K562 (cell line): ENCODE measurements around the gene TAX1BP1. TPM values are rescaled to one million over a fixed set of nuclear protein-coding genes. Genes with fewer than 3 reads are reported as not detected.
"Not testable (repeated sequence)": the region's sequence is repeated elsewhere in the genome, so short reads cannot be mapped to it uniquely, and the experiment has no call there.

ENCODE experiments used
- ATAC-seq: fragments of 200-7000 bp; cut with Tn5 transposase; 3 replicates; pipeline ENCODE4 v1.9.1; 2020; ENCODE audit warnings: moderate library complexity
- BruUV-seq: library from RNA; stranded (reverse); fragments of 400-500 nt; replicated peaks from 2 replicates; lab custom pipeline; 2021; lab: Mats Ljungman, UMichigan
- CTCF ChIA-PET: fragments of 300-600 bp; formaldehyde crosslinking; extraction: SDS; loops from one replicate; lab custom pipeline; 2021; ENCODE audit warnings: low intra/inter-chr PET ratio; lab: Yijun Ruan, JAX
- POLR2A ChIA-PET: fragments of 300-600, 350-650 bp; sonication (Branson Sonifier 250); formaldehyde crosslinking; extraction: SDS; loops from one replicate; lab custom pipeline; 2021; ENCODE audit warnings: antibody characterized with exemption, inconsistent platforms; lab: Yijun Ruan, JAX
- DNase-seq, 4 experiments: peaks; one replicate each; pipeline versions ENCODE4 v3.0.0 to v3.0.0-alpha.2; 2011 to 2018; ENCODE audit warnings: low spot score in 3 of 4, mixed read lengths in 3 of 4; ENCODE audit errors: extremely low read depth in 1 of 4
- FAIRE-seq: peaks from 2 replicates; lab custom pipeline; 2011; peaks lifted over from hg19 to GRCh38; lab: Jason Lieb, UNC
- H2AFZ ChIP-seq: 2 replicates; pipeline ENCODE4 v1.6.0; 2011; ENCODE audit warnings: low read depth, low read length, control low read depth, inconsistent platforms
- H3K27ac ChIP-seq: fragments of 200-600 bp; 3 replicates; pipeline ENCODE4 v1.8.0; 2011; ENCODE audit warnings: low read depth, mild to moderate bottlenecking, control low read depth, inconsistent platforms, low read length, moderate library complexity, mixed read lengths; ENCODE audit errors: extremely low read depth
- H3K27me3 ChIP-seq, 2 experiments: fragments of 300-600 bp in 1 of 2; 2 replicates in 1 of 2; 3 replicates in 1 of 2; pipeline versions ENCODE4 v1.6.0 to v1.8.0; 2011; ENCODE audit warnings: inconsistent platforms in 2 of 2, low read length in 2 of 2, mild to moderate bottlenecking in 1 of 2, mixed read lengths in 1 of 2, moderate library complexity in 1 of 2; ENCODE audit not compliant: control insufficient read depth in 2 of 2, insufficient read depth in 2 of 2
- H3K36me3 ChIP-seq: fragments of 300-600 bp; 3 replicates; pipeline ENCODE4 v1.8.0; 2011; ENCODE audit warnings: mild to moderate bottlenecking, low read length, inconsistent platforms; ENCODE audit not compliant: control insufficient read depth, insufficient read depth
- H3K4me1 ChIP-seq, 2 experiments: fragments of 200-600 bp in 1 of 2; replicated peaks in 1 of 2; 2 replicates in 1 of 2; 3 replicates in 1 of 2; pipeline versions ENCODE4 v1.5.1 to v1.8.0; 2011; ENCODE audit warnings: inconsistent platforms in 2 of 2, low read length in 2 of 2, mild to moderate bottlenecking in 1 of 2, mixed read lengths in 1 of 2, moderate library complexity in 1 of 2; ENCODE audit not compliant: control insufficient read depth in 2 of 2, insufficient read depth in 2 of 2
- H3K4me2 ChIP-seq: 2 replicates; pipeline ENCODE4 v1.6.1; 2011; ENCODE audit warnings: low read length, control low read depth, inconsistent platforms, mixed read lengths; ENCODE audit not compliant: insufficient read depth
- H3K4me3 ChIP-seq: fragments of 200-600 bp; sonication (generic), shearing (Covaris generic); 2 replicates; pipeline ENCODE4 v1.5.1; 2016; ENCODE audit warnings: control low read depth, inconsistent platforms
- H3K79me2 ChIP-seq: fragments of 200-600 bp; 3 replicates; pipeline ENCODE4 v1.8.0; 2011; ENCODE audit warnings: low read length, inconsistent platforms; ENCODE audit not compliant: control insufficient read depth, insufficient read depth
- H3K9ac ChIP-seq, 2 experiments: 2 replicates each; pipeline versions ENCODE4 v1.6.0 to v1.6.1; 2011; ENCODE audit warnings: low read depth in 2 of 2, low read length in 2 of 2, control low read depth in 1 of 2, inconsistent platforms in 1 of 2, mild to moderate bottlenecking in 1 of 2, mixed read lengths in 1 of 2; ENCODE audit not compliant: insufficient read depth in 1 of 2
- H3K9me1 ChIP-seq: one replicate; pipeline ENCODE4 v1.6.0; 2011; ENCODE audit warnings: inconsistent platforms, mild to moderate bottlenecking, low read length, moderate library complexity; ENCODE audit not compliant: control insufficient read depth, insufficient read depth
- H3K9me3 ChIP-seq: replicated peaks from 2 replicates; pipeline ENCODE4 v1.5.1; 2011; ENCODE audit warnings: low read depth, low read length, inconsistent platforms; ENCODE audit not compliant: control insufficient read depth, insufficient read depth
- H4K20me1 ChIP-seq: replicated peaks from 2 replicates; pipeline ENCODE4 v1.6.1; 2011; ENCODE audit warnings: low read length, inconsistent platforms, mixed read lengths; ENCODE audit not compliant: control insufficient read depth, insufficient read depth
- ATF3 ChIP-seq, 2 experiments: fragments of 450-650 bp in 1 of 2; sonication (generic) in 1 of 2; formaldehyde crosslinking in 1 of 2; IDR thresholded peaks in 1 of 2; conservative IDR thresholded peaks in 1 of 2; 2 replicates each; pipeline versions ENCODE4 v1.6.1 to v1.8.1; 2016 to 2023; ENCODE audit warnings: mild to moderate bottlenecking in 2 of 2, moderate library complexity in 2 of 2, inconsistent platforms in 1 of 2, missing genetic modification reagents in 1 of 2
- EP400 ChIP-seq: fragments of 450-650 bp; IDR thresholded peaks from 2 replicates; pipeline ENCODE4 v1.6.1; 2017; ENCODE audit warnings: antibody characterized with exemption, mild to moderate bottlenecking, moderate library complexity
- MAZ ChIP-seq, 2 experiments: fragments of 450-650 bp in 1 of 2; sonication (generic) in 1 of 2; formaldehyde crosslinking; IDR thresholded peaks in 1 of 2; conservative IDR thresholded peaks in 1 of 2; 2 replicates each; pipeline versions ENCODE4 v1.4.0 to v1.5.0; 2020; ENCODE audit warnings: mild to moderate bottlenecking in 1 of 2, missing genetic modification reagents in 1 of 2
- TAL1 ChIP-seq: fragments of 450-650 bp; IDR thresholded peaks from 2 replicates; pipeline ENCODE4 v1.6.1; 2016; ENCODE audit warnings: mild to moderate bottlenecking
- WGBS: fragments of 100-300 bp; shearing (Covaris generic); methylation state at CpG from one replicate; pipeline ENCODE4 v1.1.6; 2016; ENCODE audit warnings: low coverage, mixed read lengths; ENCODE audit not compliant: insufficient coverage; ENCODE audit errors: missing lambda C conversion rate; 5-methylcytosine and 5-hydroxymethylcytosine counted together
- in situ Hi-C: fragments of 300-500 bp; cut with MboI; formaldehyde crosslinking; loops from 4 replicates; pipeline ENCODE4 v1.15.0; 2018; ENCODE audit warnings: inconsistent platforms, mixed read lengths
- intact Hi-C: fragments of 100-400 bp; cut with micrococcal nuclease; formaldehyde crosslinking; loops from 2 replicates; pipeline ENCODE4 v1.14.2; 2022
- polyA plus RNA-seq, 8 experiments: library from polyadenylated mRNA; depleted of rRNA in 4 of 8; stranded (reverse) in 5 of 8; unstranded in 3 of 8; fragments of >200 nt; fragmentation: Nextera tagmentation in 2 of 8; fragmentation: Illumina TruSeq in 1 of 8; extraction: Ambion mirVana in 2 of 8; extraction: Trizol in 1 of 8; gene quantifications; 2 replicates each; pipeline versions ENCODE4 v1.2.1 to v1.2.3, GENCODE V29; 2011 to 2014; ENCODE audit warnings: inconsistent platforms in 1 of 8, missing spikeins in 1 of 8
- total RNA-seq, 7 experiments: library from RNA; depleted of rRNA in 6 of 7; stranded (reverse); fragments of >200 nt in 6 of 7; fragmentation: Illumina TruSeq in 2 of 7; extraction: Trizol in 2 of 7; gene quantifications; 2 replicates each; pipeline versions ENCODE4 v1.2.1 to v1.2.3, GENCODE V29; 2011 to 2021; ENCODE audit warnings: low replicate concordance in 1 of 7
- TF ChIP-seq, protein P1 (sequence below): fragments of 450-650 bp; IDR thresholded peaks from 2 replicates; pipeline ENCODE4 v1.6.1; 2016; ENCODE audit warnings: mild to moderate bottlenecking, moderate library complexity

Gene TAX1BP1
- total and polyA plus RNA-seq, 9 of the 15 experiments (the other 6 are each of a cell fraction or from before 2014, with no cell fraction given), result 49.0 to 119 (median 75.9) TPM

DNA sequence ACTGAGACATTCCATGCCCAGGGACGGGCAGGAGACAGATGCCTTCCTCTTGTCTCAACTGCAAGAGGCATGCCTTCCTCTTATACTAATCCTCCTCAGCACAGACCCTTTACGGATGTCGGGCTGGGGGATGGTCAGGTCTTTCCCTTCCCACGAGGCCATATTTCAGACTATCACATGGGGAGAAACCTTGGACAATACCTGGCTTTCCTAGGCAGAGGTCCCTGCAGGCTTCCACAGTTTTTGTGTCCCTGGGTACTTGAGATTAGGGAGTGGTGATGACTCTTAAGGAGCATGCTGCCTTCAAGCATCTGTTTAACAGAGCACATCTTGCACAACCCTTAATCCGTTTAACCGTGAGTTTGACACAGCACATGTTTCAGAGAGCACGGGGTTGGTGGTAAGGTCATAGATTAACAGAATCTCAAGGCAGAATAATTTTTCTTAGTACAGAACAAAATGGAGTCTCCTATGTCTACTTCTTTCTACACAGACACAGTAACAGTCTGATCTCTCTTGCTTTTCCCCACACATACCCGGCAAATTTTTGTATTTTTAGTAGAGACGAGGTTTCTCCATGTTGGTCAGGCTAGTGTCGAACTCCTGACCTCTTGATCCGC is 2.2 kb downstream of the TAX1BP1 start:
- POLR2A ChIA-PET; ATAC-seq; CTCF ChIA-PET; H3K9me1 ChIP-seq; H3K36me3 ChIP-seq; H3K9me3 ChIP-seq; H4K20me1 ChIP-seq; H3K4me3 ChIP-seq; BruUV-seq; in situ Hi-C loops; FAIRE-seq; H3K27me3 ChIP-seq; TF ChIP-seq ATF3 (CRISPR knock-in tag; conservative IDR thresholded peaks at IDR 0.05): not testable (repeated sequence)
- H3K9ac ChIP-seq, result peak overlapping the region in 1 of 2 experiments; percentile 20; a peak in 1 of 4 replicates
- H3K27ac ChIP-seq, result peak overlapping the region; percentile 40; the same call in 1 of the 3 replicates
- peak overlapping the region; percentile 45 for H3K4me2 ChIP-seq
- WGBS, result 3% methylated on average over 8 of the region's 11 CpGs
- peaks cover 11 to 17% of the 10 kb centered on the region in 2 experiments for H3K4me1 ChIP-seq
- intact Hi-C loops, result loop anchor here (10.0 kb wide), 1 partner anchor 183 kb away; no protein-coding TSS in a partner anchor
- peak in 1 of 4 experiments; percentile 35 for DNase-seq
- H3K79me2 ChIP-seq, result peaks cover 64% of the 10 kb centered on the region
- peak overlapping the region; percentile 16; the same call in 1 of the 2 replicates for H2AFZ ChIP-seq
- TF ChIP-seq MAZ (CRISPR knock-in tag; conservative IDR thresholded peaks at IDR 0.05 in 1 of 2, IDR thresholded peaks at IDR 0.05 in 1 of 2) (0 out of 4 replicates have a peak, but pooled peaks of 1 of the 2 experiments have one; percentile 27), TAL1 (peak; percentile 18; the same call in 1 of the 2 replicates), ATF3 (IDR thresholded peaks at IDR 0.05) (0 out of 2 replicates have a peak, but pooled peaks have one; percentile 41), EP400 (peak; percentile 64; the same call in 1 of the 2 replicates)
- TF ChIP-seq, protein P1, sequence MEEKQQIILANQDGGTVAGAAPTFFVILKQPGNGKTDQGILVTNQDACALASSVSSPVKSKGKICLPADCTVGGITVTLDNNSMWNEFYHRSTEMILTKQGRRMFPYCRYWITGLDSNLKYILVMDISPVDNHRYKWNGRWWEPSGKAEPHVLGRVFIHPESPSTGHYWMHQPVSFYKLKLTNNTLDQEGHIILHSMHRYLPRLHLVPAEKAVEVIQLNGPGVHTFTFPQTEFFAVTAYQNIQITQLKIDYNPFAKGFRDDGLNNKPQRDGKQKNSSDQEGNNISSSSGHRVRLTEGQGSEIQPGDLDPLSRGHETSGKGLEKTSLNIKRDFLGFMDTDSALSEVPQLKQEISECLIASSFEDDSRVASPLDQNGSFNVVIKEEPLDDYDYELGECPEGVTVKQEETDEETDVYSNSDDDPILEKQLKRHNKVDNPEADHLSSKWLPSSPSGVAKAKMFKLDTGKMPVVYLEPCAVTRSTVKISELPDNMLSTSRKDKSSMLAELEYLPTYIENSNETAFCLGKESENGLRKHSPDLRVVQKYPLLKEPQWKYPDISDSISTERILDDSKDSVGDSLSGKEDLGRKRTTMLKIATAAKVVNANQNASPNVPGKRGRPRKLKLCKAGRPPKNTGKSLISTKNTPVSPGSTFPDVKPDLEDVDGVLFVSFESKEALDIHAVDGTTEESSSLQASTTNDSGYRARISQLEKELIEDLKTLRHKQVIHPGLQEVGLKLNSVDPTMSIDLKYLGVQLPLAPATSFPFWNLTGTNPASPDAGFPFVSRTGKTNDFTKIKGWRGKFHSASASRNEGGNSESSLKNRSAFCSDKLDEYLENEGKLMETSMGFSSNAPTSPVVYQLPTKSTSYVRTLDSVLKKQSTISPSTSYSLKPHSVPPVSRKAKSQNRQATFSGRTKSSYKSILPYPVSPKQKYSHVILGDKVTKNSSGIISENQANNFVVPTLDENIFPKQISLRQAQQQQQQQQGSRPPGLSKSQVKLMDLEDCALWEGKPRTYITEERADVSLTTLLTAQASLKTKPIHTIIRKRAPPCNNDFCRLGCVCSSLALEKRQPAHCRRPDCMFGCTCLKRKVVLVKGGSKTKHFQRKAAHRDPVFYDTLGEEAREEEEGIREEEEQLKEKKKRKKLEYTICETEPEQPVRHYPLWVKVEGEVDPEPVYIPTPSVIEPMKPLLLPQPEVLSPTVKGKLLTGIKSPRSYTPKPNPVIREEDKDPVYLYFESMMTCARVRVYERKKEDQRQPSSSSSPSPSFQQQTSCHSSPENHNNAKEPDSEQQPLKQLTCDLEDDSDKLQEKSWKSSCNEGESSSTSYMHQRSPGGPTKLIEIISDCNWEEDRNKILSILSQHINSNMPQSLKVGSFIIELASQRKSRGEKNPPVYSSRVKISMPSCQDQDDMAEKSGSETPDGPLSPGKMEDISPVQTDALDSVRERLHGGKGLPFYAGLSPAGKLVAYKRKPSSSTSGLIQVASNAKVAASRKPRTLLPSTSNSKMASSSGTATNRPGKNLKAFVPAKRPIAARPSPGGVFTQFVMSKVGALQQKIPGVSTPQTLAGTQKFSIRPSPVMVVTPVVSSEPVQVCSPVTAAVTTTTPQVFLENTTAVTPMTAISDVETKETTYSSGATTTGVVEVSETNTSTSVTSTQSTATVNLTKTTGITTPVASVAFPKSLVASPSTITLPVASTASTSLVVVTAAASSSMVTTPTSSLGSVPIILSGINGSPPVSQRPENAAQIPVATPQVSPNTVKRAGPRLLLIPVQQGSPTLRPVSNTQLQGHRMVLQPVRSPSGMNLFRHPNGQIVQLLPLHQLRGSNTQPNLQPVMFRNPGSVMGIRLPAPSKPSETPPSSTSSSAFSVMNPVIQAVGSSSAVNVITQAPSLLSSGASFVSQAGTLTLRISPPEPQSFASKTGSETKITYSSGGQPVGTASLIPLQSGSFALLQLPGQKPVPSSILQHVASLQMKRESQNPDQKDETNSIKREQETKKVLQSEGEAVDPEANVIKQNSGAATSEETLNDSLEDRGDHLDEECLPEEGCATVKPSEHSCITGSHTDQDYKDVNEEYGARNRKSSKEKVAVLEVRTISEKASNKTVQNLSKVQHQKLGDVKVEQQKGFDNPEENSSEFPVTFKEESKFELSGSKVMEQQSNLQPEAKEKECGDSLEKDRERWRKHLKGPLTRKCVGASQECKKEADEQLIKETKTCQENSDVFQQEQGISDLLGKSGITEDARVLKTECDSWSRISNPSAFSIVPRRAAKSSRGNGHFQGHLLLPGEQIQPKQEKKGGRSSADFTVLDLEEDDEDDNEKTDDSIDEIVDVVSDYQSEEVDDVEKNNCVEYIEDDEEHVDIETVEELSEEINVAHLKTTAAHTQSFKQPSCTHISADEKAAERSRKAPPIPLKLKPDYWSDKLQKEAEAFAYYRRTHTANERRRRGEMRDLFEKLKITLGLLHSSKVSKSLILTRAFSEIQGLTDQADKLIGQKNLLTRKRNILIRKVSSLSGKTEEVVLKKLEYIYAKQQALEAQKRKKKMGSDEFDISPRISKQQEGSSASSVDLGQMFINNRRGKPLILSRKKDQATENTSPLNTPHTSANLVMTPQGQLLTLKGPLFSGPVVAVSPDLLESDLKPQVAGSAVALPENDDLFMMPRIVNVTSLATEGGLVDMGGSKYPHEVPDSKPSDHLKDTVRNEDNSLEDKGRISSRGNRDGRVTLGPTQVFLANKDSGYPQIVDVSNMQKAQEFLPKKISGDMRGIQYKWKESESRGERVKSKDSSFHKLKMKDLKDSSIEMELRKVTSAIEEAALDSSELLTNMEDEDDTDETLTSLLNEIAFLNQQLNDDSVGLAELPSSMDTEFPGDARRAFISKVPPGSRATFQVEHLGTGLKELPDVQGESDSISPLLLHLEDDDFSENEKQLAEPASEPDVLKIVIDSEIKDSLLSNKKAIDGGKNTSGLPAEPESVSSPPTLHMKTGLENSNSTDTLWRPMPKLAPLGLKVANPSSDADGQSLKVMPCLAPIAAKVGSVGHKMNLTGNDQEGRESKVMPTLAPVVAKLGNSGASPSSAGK, result 0 out of 2 replicates have a peak, but pooled peaks have one; percentile 48
